Tibial nerve (tissue), 4 donors: ENCODE results near the gene SAMD3.

Experiments used
- EP300 ChIP-seq, 2 donors: sonication (generic); formaldehyde crosslinking; IDR thresholded peaks; one replicate each; pipeline ENCODE4 v1.6.1; 2017; ENCODE audit warnings: antibody characterized with exemption in 2 of 2, mild to moderate bottlenecking in 1 of 2
- POLR2A ChIP-seq, 2 donors: fragments of 450-650 bp; IDR thresholded peaks; one replicate each; pipeline ENCODE4 v1.6.1; 2017; ENCODE audit warnings: antibody characterized with exemption in 2 of 2, mild to moderate bottlenecking in 2 of 2, moderate library complexity in 2 of 2
- TF ChIP-seq, protein P1 (sequence below), 5 experiments: fragments of 200-600 bp in 3 of 5; fragments of 450-650 bp in 2 of 5; sonication (generic) in 3 of 5; IDR thresholded peaks; one replicate each; pipeline ENCODE4 v1.5.1; 2016 to 2019; ENCODE audit warnings: antibody characterized with exemption in 5 of 5, mild to moderate bottlenecking in 3 of 5, moderate library complexity in 2 of 5

DNA sequence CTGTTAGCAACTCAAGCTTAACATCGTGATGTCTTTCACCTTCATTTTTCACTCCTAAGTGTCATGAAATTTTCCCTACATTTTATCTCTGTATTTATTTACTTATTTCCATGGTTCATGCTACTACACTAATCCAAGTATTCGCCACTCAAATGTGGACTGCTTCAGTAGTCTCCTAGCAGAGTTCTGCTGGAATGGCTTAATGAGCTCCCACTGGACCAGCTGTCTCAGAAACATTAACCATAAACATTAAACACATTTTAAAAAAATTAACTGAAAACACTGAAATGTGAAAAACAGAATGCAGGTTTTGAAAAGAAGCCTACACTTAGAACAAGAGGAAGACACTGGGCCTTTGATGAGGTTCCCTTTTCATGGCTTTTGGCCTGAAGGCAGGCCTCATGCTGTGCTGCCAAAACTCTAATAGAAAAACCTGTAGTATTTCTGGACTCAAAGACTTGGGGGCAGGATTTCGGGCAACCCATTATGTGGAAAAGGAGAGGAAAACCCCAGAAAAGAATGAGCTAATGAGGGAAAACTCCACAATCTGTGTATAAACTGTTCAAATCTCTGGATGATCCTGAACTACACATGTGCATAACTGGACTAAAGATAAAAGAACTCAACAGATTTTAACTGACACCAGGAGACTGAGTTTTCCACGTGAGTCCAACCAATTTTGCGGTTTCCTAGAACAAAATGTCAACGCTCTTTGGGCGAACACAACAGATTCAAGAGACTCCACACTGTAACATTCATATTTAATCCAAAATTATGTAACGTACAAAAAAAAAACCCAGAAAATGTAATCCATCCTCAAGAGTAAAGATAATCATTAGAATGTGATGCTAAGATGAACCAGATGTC is 33.0 kb downstream of the SAMD3 start:
- no peak for TF ChIP-seq POLR2A (IDR thresholded peaks at IDR 0.05)
- no peak for TF ChIP-seq EP300 (IDR thresholded peaks at IDR 0.05)
- TF ChIP-seq, protein P1, sequence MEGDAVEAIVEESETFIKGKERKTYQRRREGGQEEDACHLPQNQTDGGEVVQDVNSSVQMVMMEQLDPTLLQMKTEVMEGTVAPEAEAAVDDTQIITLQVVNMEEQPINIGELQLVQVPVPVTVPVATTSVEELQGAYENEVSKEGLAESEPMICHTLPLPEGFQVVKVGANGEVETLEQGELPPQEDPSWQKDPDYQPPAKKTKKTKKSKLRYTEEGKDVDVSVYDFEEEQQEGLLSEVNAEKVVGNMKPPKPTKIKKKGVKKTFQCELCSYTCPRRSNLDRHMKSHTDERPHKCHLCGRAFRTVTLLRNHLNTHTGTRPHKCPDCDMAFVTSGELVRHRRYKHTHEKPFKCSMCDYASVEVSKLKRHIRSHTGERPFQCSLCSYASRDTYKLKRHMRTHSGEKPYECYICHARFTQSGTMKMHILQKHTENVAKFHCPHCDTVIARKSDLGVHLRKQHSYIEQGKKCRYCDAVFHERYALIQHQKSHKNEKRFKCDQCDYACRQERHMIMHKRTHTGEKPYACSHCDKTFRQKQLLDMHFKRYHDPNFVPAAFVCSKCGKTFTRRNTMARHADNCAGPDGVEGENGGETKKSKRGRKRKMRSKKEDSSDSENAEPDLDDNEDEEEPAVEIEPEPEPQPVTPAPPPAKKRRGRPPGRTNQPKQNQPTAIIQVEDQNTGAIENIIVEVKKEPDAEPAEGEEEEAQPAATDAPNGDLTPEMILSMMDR (IDR thresholded peaks at IDR 0.05): no peak
